Measurements from ENCODE around the gene ACP5. TPM values are rescaled to one million over a fixed set of nuclear protein-coding genes. Genes with fewer than 3 reads are reported as not detected.

Gene ACP5
- total RNA-seq, 2 donors from 2014 or later, result 11.3 to 30.2 TPM

DNA sequence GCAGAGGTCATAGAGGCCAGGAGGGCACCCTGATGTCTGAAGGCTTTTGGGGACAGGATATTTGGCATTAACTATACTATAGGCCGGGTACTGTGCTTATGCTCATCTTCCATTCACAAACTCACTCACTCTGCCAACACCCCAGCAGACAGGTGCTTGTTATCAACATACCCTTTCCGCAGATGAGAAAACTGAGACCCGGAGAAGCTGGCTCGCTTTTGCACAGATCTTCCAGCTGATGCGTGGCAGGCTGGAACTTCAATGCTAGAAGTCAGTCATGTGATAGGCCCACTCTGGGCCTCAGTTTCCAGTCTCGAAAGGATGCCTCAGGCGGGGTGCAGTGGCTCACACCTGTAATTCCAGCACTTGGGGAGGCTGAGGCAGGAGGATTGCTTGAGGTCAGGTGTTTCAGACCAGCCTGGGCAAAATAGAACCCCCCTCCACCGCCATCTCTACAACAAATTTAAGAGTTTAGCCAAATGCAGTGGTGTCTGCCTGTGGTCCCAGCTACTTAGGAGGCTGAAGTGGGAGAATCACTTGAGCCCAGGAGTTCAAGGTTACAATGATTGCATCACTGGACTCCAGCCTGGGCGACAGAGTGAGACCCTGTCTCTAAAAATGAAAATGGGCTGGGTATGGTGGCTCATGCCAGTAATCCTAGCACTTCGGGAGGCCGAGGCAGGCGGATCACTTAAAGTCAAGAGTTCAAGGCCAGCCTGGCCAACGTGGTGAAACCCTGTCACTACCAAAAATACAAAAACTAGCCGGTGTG, 29.3 kb downstream of the ACP5 start:
- TF ChIP-seq CTCF (IDR thresholded peaks at IDR 0.05), result no peak
- no peak overlapping the region for H3K4me3 ChIP-seq
- H3K27ac ChIP-seq, result no peak overlapping the region
- H3K36me3 ChIP-seq, result no peaks in the 10 kb centered on the region
- no peaks in the 10 kb centered on the region for H3K27me3 ChIP-seq
- no peak for DNase-seq
- no peaks in the 10 kb centered on the region for H3K9me3 ChIP-seq
- H3K9ac ChIP-seq (ENCODE audit: low read depth in 2 of 2, low read length in 2 of 2), result no peak overlapping the region
- intact Hi-C loops (cut with DNase I), result no loop called here
- H3K4me1 ChIP-seq, result no peaks in the 10 kb centered on the region

- intact Hi-C loops (cut with DNase I), result no loop called here
Measured at GRCh38 chr19:11541238-11541637, 36.2 kb downstream of the ACP5 start.

DNA sequence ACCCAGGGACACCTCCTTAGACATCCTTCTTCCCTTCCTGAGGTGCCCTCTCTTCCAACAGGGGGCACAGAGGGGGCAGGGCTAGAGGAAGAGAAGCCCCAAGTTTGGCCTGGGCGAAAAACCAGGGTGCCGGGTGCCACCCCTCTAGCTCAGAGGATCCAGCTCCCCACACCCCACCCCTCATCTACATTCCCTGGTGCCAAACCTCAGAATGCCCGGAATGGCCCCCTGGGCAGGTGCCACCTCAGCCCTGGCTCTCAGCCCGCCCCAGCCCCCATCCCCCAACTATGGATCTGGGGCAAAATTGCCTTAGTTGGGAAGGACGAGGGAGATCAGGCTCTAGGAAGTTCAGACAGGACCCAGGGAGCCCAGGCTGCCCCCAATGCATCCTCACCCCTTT, 36.8 kb downstream of the ACP5 start:
- H3K4me3 ChIP-seq, result no peak overlapping the region
- no peaks in the 10 kb centered on the region for H3K27me3 ChIP-seq
- H3K9ac ChIP-seq (ENCODE audit: low read depth in 2 of 2, low read length in 2 of 2), result peak overlapping the region in 1 of 2 donors; percentile 19
- no peak overlapping the region for H3K27ac ChIP-seq
- intact Hi-C loops (cut with DNase I), result no loop called here
- DNase-seq, result no peak
- H3K9me3 ChIP-seq, result no peaks in the 10 kb centered on the region
- no peaks in the 10 kb centered on the region for H3K36me3 ChIP-seq
- no peak for TF ChIP-seq CTCF (IDR thresholded peaks at IDR 0.05)
- no peaks in the 10 kb centered on the region for H3K4me1 ChIP-seq

More at GRCh38 chr19:11541238-11541637, 36.2 kb downstream of the ACP5 start:
- H3K9ac ChIP-seq (ENCODE audit: low read depth in 2 of 2, low read length in 2 of 2), result no peak overlapping the region
- DNase-seq, result no peak
- no peak for TF ChIP-seq CTCF (IDR thresholded peaks at IDR 0.05)
- no peaks in the 10 kb centered on the region for H3K4me1 ChIP-seq
- no peak overlapping the region for H3K27ac ChIP-seq
- no peaks in the 10 kb centered on the region for H3K9me3 ChIP-seq
- no peaks in the 10 kb centered on the region for H3K27me3 ChIP-seq
- no peak overlapping the region for H3K4me3 ChIP-seq
- H3K36me3 ChIP-seq, result no peaks in the 10 kb centered on the region

DNA sequence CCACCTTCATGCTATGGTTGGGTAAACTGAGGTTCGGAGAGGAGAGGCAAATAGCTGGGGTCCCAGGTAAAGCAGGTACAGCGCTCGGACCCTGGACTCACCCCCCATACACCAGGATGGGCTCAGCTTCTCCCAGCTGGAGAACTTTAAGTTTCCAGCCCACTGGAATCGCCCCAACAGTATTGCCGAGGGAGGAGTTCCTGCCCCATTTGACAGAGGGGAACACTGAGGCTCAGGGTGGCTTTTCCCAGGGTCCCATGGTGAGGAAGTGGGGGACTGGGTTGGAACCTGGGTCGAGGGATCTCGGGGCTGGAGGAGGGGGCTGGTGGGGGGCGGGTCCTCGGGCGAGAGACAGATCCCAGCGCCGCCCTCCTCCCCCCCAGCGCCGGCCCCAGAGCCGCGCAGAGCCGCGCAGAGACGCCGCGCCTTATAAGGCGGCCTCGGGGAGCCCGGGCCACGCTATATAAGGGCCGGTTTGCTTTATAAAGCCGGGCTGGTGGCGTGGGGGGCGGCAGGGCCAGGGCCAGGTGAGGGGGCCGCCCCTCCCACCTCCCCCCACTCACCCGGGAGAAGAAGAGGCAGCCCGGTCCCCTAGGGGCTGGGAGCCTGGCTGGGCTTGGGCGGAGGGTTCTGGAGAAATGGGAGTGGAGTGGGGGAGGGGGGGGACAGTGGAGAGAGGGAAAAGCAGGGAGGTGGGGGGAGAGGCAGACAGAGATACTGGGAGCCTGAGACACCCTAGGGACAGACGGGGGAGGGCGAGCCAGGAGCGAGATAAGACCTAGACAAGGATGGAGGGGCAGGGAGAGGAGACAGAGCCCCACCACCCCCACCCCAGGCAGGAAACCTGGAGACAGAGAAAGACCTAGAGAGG, 37.7 kb downstream of the ACP5 start:
- intact Hi-C loops (cut with DNase I), result no loop called here
- peak overlapping the region; percentile 59 to 70 for H3K9ac ChIP-seq (ENCODE audit: low read depth in 2 of 2, low read length in 2 of 2)

More for the DNA sequence above, 37.7 kb downstream of the ACP5 start:
- peak overlapping the region; percentile 18 for H3K27ac ChIP-seq
- H3K27me3 ChIP-seq, result no peaks in the 10 kb centered on the region
- H3K4me1 ChIP-seq, result no peaks in the 10 kb centered on the region
- H3K36me3 ChIP-seq, result no peaks in the 10 kb centered on the region
- H3K4me3 ChIP-seq, result peak overlapping the region; percentile 13
- no peak for DNase-seq
- H3K9me3 ChIP-seq, result no peaks in the 10 kb centered on the region
- no peak for TF ChIP-seq CTCF (IDR thresholded peaks at IDR 0.05)

Measured in colonic mucosa (tissue), 4 donors.